ENCODE data around the gene HTATIP2.

Gene HTATIP2

GRCh38 chr11:20342347-20343141 lies 21.0 kb upstream of the HTATIP2 start:
- H3K27ac ChIP-seq = no peak overlapping the region
- TF ChIP-seq CTCF (IDR thresholded peaks at IDR 0.05) (no peak), ZFX (IDR thresholded peaks at IDR 0.05; ENCODE audit: borderline replicate concordance) (no peak)

GRCh38 chr11:20351136-20351535 lies 12.4 kb upstream of the HTATIP2 start:
- no peak overlapping the region for H3K27ac ChIP-seq
- TF ChIP-seq ZFX (IDR thresholded peaks at IDR 0.05; ENCODE audit: borderline replicate concordance) (no peak), CTCF (IDR thresholded peaks at IDR 0.05) (no peak)

- TF ChIP-seq ZFX (IDR thresholded peaks at IDR 0.05; ENCODE audit: borderline replicate concordance) (no peak), CTCF (IDR thresholded peaks at IDR 0.05) (no peak)
- no peak overlapping the region for H3K27ac ChIP-seq
Observed at GRCh38 chr11:20351751-20352262, 11.7 kb upstream of the HTATIP2 start.

- TF ChIP-seq CTCF (IDR thresholded peaks at IDR 0.05) = peak; percentile 87
- no peak for TF ChIP-seq ZFX (IDR thresholded peaks at IDR 0.05; ENCODE audit: borderline replicate concordance)
- H3K27ac ChIP-seq = no peak overlapping the region
Observed at GRCh38 chr11:20353829-20354434, 9.6 kb upstream of the HTATIP2 start.

GRCh38 chr11:20355221-20356219 lies 8.0 kb upstream of the HTATIP2 start:
- no peak overlapping the region for H3K27ac ChIP-seq
- peak; percentile 77 for TF ChIP-seq CTCF (IDR thresholded peaks at IDR 0.05)
- TF ChIP-seq ZFX (IDR thresholded peaks at IDR 0.05; ENCODE audit: borderline replicate concordance) = no peak

GRCh38 chr11:20357150-20357549 lies 6.4 kb upstream of the HTATIP2 start:
- TF ChIP-seq CTCF (IDR thresholded peaks at IDR 0.05) = no peak
- no peak for TF ChIP-seq ZFX (IDR thresholded peaks at IDR 0.05; ENCODE audit: borderline replicate concordance)
- no peak overlapping the region for H3K27ac ChIP-seq

All from 22Rv1 (cell line).